NT2/D1 (cell line): ENCODE results near the gene BYSL.
A peak's percentile ranks its signal among the peaks of the same experiment; 100 is the strongest.

Experiments
- DNase-seq: peaks from one replicate; pipeline ENCODE4 v3.0.0-alpha.2; 2011; ENCODE audit warnings: low read depth, low spot score
- H3K27me3 ChIP-seq: 2 replicates; pipeline ENCODE4 v1.6.0; 2011; ENCODE audit warnings: mild to moderate bottlenecking; ENCODE audit not compliant: insufficient read length, insufficient read depth
- H3K36me3 ChIP-seq: 2 replicates; pipeline ENCODE4 v1.6.1; 2011; ENCODE audit warnings: mild to moderate bottlenecking, low read length, mixed read lengths; ENCODE audit not compliant: insufficient read depth, insufficient read length
- H3K4me1 ChIP-seq: 2 replicates; pipeline ENCODE4 v1.5.1; 2011; ENCODE audit not compliant: insufficient read depth, insufficient read length
- H3K4me3 ChIP-seq: 2 replicates; pipeline ENCODE4 v1.5.1; 2011; ENCODE audit warnings: low read depth; ENCODE audit not compliant: insufficient read length
- H3K9ac ChIP-seq: 2 replicates; pipeline ENCODE4 v1.6.0; 2011; ENCODE audit warnings: low read depth; ENCODE audit not compliant: insufficient read length
- H3K9me3 ChIP-seq: 2 replicates; pipeline ENCODE4 v1.5.1; 2011; ENCODE audit warnings: mild to moderate bottlenecking, low read length; ENCODE audit not compliant: insufficient read depth
- SUZ12 ChIP-seq: IDR thresholded peaks from 2 replicates; pipeline ENCODE4 v1.6.1; 2011; ENCODE audit not compliant: insufficient read length, insufficient read depth; ENCODE audit errors: extremely low read depth
- YY1 ChIP-seq: IDR thresholded peaks from 2 replicates; pipeline ENCODE4 v1.6.1; 2011; ENCODE audit not compliant: insufficient read length, insufficient read depth
- ZNF274 ChIP-seq: IDR thresholded peaks from 2 replicates; pipeline ENCODE4 v1.6.1; 2011; ENCODE audit warnings: mild to moderate bottlenecking, low read depth, low read length

The BYSL gene

GRCh38 chr6:41921712-41921998 lies 356 bp downstream of the BYSL start:
- Histone ChIP-seq H3K4me1 (peaks cover 3% of the 10 kb centered on the region), H3K4me3 (peak overlapping the region; percentile 96), H3K9me3 (no peaks in the 10 kb centered on the region), H3K27me3 (no peaks in the 10 kb centered on the region), H3K36me3 (peaks cover 38% of the 10 kb centered on the region), H3K9ac (peak overlapping the region; percentile 95)
- DNase-seq: no peak
- TF ChIP-seq ZNF274 (no peak), SUZ12 (no peak), YY1 (no peak)

GRCh38 chr6:41922154-41922553 lies 855 bp downstream of the BYSL start:
- TF ChIP-seq ZNF274: no peak
- DNase-seq: no peak
- H3K36me3 ChIP-seq: peaks cover 40% of the 10 kb centered on the region

GRCh38 chr6:41927253-41927652 lies 6.0 kb downstream of the BYSL start:
- DNase-seq: no peak
- Histone ChIP-seq H3K36me3 (peaks cover 86% of the 10 kb centered on the region), H3K4me3 (no peak overlapping the region), H3K4me1 (peaks cover 3% of the 10 kb centered on the region), H3K9me3 (no peaks in the 10 kb centered on the region), H3K9ac (no peak overlapping the region), H3K27me3 (no peaks in the 10 kb centered on the region)
- no peak for TF ChIP-seq YY1
- no peak for TF ChIP-seq SUZ12
- no peak for TF ChIP-seq ZNF274

More at GRCh38 chr6:41922154-41922553, 855 bp downstream of the BYSL start:
- H3K4me3 ChIP-seq: peak overlapping the region; percentile 96
- peak overlapping the region; percentile 95 for H3K9ac ChIP-seq
- H3K4me1 ChIP-seq: peaks cover 3% of the 10 kb centered on the region
- H3K9me3 ChIP-seq: no peaks in the 10 kb centered on the region
- H3K27me3 ChIP-seq: no peaks in the 10 kb centered on the region

- no peak overlapping the region for H3K9ac ChIP-seq
- H3K4me1 ChIP-seq: peaks cover 2% of the 10 kb centered on the region
- no peak for TF ChIP-seq YY1
- TF ChIP-seq SUZ12: no peak
- TF ChIP-seq ZNF274: no peak
- no peaks in the 10 kb centered on the region for H3K27me3 ChIP-seq
- DNase-seq: no peak
- H3K9me3 ChIP-seq: no peaks in the 10 kb centered on the region
- no peak overlapping the region for H3K4me3 ChIP-seq
- peaks cover 85% of the 10 kb centered on the region for H3K36me3 ChIP-seq
Observed at GRCh38 chr6:41929924-41930323, 8.6 kb downstream of the BYSL start.

- TF ChIP-seq ZNF274 (no peak), YY1 (no peak), SUZ12 (no peak)
- peaks cover 95% of the 10 kb centered on the region for H3K36me3 ChIP-seq
Observed at GRCh38 chr6:41931792-41932191, 10.5 kb downstream of the BYSL start.

GRCh38 chr6:41932378-41932777 lies 11.1 kb downstream of the BYSL start:
- H3K4me1 ChIP-seq: peaks cover 11% of the 10 kb centered on the region
- H3K36me3 ChIP-seq: peaks cover 95% of the 10 kb centered on the region
- no peak overlapping the region for H3K4me3 ChIP-seq
- TF ChIP-seq YY1 (no peak), ZNF274 (no peak), SUZ12 (no peak)
- no peaks in the 10 kb centered on the region for H3K27me3 ChIP-seq
- H3K9me3 ChIP-seq: no peaks in the 10 kb centered on the region
- DNase-seq: no peak
- no peak overlapping the region for H3K9ac ChIP-seq

More at GRCh38 chr6:41931792-41932191, 10.5 kb downstream of the BYSL start:
- no peaks in the 10 kb centered on the region for H3K9me3 ChIP-seq
- H3K4me3 ChIP-seq: no peak overlapping the region
- no peak for DNase-seq
- H3K27me3 ChIP-seq: no peaks in the 10 kb centered on the region
- no peak overlapping the region for H3K9ac ChIP-seq
- H3K4me1 ChIP-seq: peaks cover 11% of the 10 kb centered on the region

- Histone ChIP-seq H3K9ac (no peak overlapping the region), H3K27me3 (no peaks in the 10 kb centered on the region), H3K4me1 (peaks cover 19% of the 10 kb centered on the region), H3K36me3 (peaks cover 87% of the 10 kb centered on the region), H3K9me3 (no peaks in the 10 kb centered on the region), H3K4me3 (no peak overlapping the region)
- DNase-seq: no peak
- TF ChIP-seq SUZ12 (no peak), YY1 (no peak), ZNF274 (no peak)
Observed at GRCh38 chr6:41934278-41935192, 13.2 kb downstream of the BYSL start.

GRCh38 chr6:41935193-41935574 lies 13.9 kb downstream of the BYSL start:
- Histone ChIP-seq H3K27me3 (no peaks in the 10 kb centered on the region), H3K4me1 (peaks cover 21% of the 10 kb centered on the region), H3K36me3 (peaks cover 80% of the 10 kb centered on the region), H3K9ac (no peak overlapping the region), H3K9me3 (no peaks in the 10 kb centered on the region), H3K4me3 (no peak overlapping the region)
- TF ChIP-seq SUZ12 (no peak), ZNF274 (no peak), YY1 (no peak)
- DNase-seq: no peak
